Skin of body (tissue), 2 donors: ENCODE results near the gene CFAP61. TPM values are rescaled to one million over a fixed set of nuclear protein-coding genes. Genes with fewer than 3 reads are reported as not detected.

ENCODE experiments used
- DNase-seq: peaks from one replicate; lab custom pipeline; 2025; lab: John Stamatoyannopoulos, UW
- total RNA-seq: library from RNA; depleted of rRNA; stranded (reverse); fragments of >200 nt; gene quantifications from one replicate; pipeline ENCODE4 v1.2.3, GENCODE V29; 2014

The CFAP61 gene
- total RNA-seq, 1 donor from 2014 or later = 0.20 TPM

- DNase-seq = no peak
These were observed 221.0 kb downstream of the CFAP61 start for GRCh38 chr20:20273286-20273685.

- no peak for DNase-seq
These were observed 222.5 kb downstream of the CFAP61 start for GRCh38 chr20:20274821-20275220.

GRCh38 chr20:20275636-20276035, 223.3 kb downstream of the CFAP61 start:
- no peak for DNase-seq

GRCh38 chr20:20276811-20277530, 224.6 kb downstream of the CFAP61 start:
- no peak for DNase-seq

GRCh38 chr20:20277894-20278335, 225.6 kb downstream of the CFAP61 start:
- no peak for DNase-seq

- DNase-seq = no peak
These were observed 233.7 kb downstream of the CFAP61 start for GRCh38 chr20:20286061-20286460.

- DNase-seq = no peak
These were observed 237.0 kb downstream of the CFAP61 start for GRCh38 chr20:20289331-20289730.

GRCh38 chr20:20292472-20292871, 240.1 kb downstream of the CFAP61 start:
- DNase-seq = no peak

- no peak for DNase-seq
These were observed 240.8 kb downstream of the CFAP61 start for GRCh38 chr20:20293141-20293540.

- no peak for DNase-seq
These were observed 241.5 kb downstream of the CFAP61 start for GRCh38 chr20:20293691-20294385.

- no peak for DNase-seq
These were observed 243.5 kb downstream of the CFAP61 start for GRCh38 chr20:20295621-20296498.

GRCh38 chr20:20297181-20297580, 244.8 kb downstream of the CFAP61 start:
- no peak for DNase-seq

GRCh38 chr20:20297752-20298151, 245.4 kb downstream of the CFAP61 start:
- DNase-seq = no peak

GRCh38 chr20:20299904-20300303, 247.6 kb downstream of the CFAP61 start:
- DNase-seq = no peak

GRCh38 chr20:20303320-20303719, 251.0 kb downstream of the CFAP61 start:
- no peak for DNase-seq

- no peak for DNase-seq
These were observed 251.4 kb downstream of the CFAP61 start for GRCh38 chr20:20303742-20304141.

- no peak for DNase-seq
These were observed 252.6 kb downstream of the CFAP61 start for GRCh38 chr20:20304942-20305341.

- DNase-seq = no peak
These were observed 260.2 kb downstream of the CFAP61 start for GRCh38 chr20:20312562-20312961.

- no peak for DNase-seq
These were observed 264.9 kb downstream of the CFAP61 start for GRCh38 chr20:20317195-20317594.

- no peak for DNase-seq
These were observed 265.5 kb downstream of the CFAP61 start for GRCh38 chr20:20317621-20318364.
